Activated CD4-positive, alpha-beta T cell treated with anti-CD3 and anti-CD28 coated beads, Interleukin-2, amount 50 U/mL, for 24 hours (primary cell): Measurements from ENCODE around the gene PIK3C2G.

Experiments used
- DNase-seq, 2 donors: peaks; one replicate each; pipeline ENCODE4 v3.0.0-alpha.2; 2020; ENCODE audit warnings: low read depth in 1 of 2, low spot score in 1 of 2

Gene PIK3C2G

GRCh38 chr12:18612971-18613370 is 351.7 kb downstream of the PIK3C2G start:
- no peak for DNase-seq

DNA sequence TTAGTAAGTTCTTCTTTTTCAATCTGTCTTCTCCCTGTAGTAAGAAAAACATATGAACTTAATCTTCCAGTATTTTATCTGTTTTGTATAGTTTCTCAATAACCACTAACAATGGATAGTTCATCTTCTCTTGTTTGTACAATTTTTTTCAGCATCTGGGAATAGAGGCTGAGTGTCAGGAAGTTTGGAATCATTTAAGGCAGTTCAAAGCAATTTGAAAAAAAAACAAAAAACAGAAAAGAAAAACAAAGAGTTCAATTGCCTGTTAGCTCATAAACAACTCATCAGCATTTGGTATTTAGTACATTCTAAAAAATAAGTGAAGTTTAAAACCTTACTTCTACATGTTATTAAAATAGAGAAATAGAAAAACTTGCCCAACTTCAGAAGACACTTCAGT is 359.7 kb downstream of the PIK3C2G start:
- no peak for DNase-seq

DNA sequence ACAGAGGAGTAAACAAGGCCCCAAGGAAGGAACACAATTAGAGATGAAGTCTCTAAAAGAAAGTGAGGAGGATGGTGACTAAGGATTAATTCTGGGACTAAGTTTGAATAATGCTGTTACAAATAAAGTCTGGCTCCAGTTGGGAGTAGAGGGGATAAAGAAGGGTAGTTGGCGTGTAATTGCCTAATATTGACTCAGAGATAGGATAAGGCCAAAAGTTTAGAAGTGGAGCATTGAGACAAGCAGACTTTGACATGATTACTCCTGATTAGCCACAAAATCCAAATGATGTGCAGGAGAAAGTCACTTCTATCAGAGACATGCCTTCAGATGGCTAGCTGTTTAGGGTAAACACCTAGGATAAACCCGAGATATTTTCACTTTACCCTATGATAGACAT is 368.1 kb downstream of the PIK3C2G start:
- DNase-seq: no peak

DNA sequence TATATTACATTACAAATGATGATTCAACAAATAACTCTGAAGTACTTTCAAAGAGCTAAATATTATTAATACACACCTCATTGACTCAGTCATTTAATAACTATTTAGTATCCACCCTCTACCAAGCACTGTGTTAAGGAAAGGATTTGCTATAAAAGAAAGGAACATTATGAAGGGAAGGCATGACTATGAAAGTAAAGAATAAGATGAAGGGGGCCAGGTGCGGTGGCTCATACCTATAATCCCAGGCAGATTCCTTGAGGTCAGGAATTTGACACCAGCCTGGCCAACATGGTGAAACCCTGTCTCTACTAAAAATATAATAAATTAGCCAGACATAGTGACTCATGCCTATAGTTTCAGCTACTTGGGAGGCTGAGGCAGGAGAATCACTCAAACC is 368.6 kb downstream of the PIK3C2G start:
- DNase-seq: no peak

- no peak for DNase-seq
Observed at GRCh38 chr12:18631339-18631738, 370.0 kb downstream of the PIK3C2G start.

DNA sequence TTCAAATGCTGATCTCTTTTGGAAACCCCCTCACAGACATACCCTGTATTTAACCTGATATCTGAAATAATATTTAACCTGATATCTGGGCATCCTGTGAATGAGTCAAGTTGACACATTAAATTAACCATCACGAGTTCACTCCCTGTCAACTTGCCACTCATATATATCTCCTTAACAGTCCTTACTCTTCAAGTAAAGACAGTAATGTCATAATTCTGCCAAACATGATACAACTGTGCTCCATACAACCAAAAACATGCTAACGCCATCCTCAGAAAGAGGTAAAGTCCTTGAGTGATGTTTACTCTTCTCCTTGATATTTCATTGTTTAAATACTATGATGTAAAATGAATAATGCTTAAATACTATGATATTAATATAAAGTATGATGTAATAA is 371.5 kb downstream of the PIK3C2G start:
- no peak for DNase-seq

DNA sequence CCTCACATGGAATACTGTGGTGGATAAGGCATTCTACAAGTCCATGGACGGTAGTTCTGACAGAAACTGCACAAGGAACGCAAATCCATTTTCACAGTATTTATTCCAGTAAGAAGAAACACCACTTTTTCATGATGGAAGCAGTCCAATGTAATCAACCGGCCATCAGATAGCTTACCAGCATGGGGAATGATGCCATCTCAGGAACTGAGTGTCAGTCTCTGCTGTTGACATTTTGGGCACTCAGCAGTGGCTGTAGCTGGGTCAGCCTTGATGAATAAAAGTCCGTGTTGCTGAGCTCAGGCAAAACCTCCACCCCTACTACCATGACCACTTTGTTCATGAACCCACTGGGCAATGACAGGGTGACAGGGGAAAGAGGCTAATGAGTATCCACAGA is 373.1 kb downstream of the PIK3C2G start:
- no peak for DNase-seq

DNA sequence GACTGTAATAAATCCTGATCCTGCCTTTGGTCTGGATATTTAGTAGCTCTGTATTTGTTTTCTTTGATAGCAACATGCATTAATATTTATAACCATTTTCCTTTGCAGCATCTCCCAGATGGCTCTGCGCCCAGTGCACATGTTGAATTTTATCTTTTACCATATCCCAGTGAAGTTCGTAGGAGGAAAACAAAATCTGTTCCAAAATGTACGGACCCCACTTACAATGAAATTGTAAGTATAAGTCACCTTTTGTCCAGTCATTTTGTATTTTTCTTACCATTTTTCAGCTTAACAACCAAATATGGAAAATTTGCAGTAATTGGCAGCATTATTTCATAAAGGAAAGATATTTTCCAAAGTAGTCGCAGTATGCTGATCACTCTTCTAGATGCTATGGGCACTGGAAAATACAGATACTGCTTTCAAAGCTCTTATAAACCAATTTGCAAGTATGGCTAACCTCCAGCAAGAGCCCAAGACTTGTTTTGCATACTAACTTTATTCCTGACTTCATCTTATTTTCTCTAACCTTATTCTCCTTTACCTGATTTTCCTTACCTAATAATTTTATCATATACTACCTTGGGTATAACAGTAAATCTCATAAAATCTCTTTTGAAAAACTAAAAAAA is 379.1 kb downstream of the PIK3C2G start:
- DNase-seq: no peak

DNA sequence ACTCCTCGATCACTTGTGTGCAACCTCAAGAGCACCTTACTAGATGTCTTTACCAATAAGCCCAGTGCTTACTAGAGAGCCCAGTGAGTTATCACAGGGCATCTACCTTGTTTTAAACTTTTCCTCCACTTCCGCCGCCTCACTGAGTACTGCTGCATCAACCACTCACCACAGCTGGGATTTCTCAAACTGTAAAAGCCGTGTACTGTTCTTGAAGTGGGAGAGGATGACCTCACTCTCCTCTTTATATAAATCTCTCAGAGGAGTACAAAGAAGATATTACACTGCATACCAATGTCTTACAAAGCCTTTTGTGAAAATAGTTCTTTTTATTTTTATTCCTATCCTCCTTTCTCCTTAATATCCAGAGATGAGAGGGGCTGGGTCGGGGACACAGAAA is 382.4 kb downstream of the PIK3C2G start:
- no peak for DNase-seq

DNA sequence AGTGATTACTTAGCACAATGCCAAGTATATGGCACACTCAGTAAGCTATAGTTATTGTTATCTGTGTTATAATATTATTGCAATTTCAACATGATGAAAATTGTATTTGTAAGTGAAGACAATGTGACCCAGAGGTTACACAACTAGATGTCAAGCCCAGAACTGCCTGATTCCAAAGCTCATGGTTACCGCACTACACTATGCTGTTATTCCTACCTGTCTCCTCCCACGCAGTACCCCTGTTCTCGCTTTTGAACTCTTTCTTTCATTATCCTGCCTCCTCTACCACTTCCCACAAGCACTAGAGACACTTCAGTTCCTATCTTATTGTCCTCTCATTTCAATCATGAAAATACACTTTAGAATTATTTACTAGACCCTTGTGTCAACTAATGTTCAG is 383.2 kb downstream of the PIK3C2G start:
- no peak for DNase-seq

DNA sequence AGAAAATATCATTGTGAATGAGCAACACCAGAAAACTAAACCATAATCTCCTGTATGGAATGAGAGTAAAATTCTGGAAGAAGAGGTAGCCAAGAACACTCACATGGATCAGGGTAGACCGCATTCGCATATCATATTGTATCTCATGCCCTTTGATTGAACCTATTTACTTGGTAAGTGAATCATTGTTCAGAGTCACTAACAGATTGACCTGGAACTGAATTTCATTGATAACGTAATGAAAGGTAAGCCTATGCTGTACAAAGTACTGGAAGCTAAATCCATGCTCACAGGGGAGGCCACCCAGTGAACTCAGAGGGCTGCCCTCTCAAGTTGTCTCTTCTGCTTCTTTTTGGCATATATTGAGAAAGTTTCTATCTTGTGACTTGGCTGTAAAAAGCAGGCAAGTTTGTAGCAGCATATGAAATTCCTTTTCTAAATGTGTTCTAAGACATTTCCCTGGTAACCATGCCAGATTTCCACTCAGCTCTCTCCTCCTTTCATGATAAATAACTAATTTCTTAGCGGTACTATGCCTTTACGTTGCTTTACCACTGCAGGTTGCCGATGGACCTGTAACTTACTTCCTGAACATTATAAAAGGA is 385.1 kb downstream of the PIK3C2G start:
- no peak for DNase-seq

DNA sequence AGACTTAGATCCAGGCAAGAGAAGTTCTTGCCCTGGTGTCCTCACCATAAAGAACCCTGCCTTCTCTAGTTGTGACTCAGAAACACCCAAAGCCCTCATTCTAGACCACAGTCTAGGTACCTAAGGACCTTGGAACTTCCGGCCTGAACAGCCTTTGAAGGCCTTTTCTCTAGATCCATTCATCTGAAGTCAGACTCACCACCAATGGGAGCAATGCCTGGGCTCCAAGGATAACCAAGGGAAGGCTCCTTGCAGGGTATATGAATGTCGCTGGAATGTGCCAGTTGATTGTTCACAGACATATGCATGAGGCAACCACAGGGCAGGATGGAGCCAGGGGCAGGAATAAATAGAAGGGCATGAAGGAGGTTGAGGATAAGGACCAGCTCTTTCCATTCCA is 390.2 kb downstream of the PIK3C2G start:
- DNase-seq: no peak

- DNase-seq: no peak
Observed at GRCh38 chr12:18652596-18652995, 391.3 kb downstream of the PIK3C2G start.

- no peak for DNase-seq
Observed at GRCh38 chr12:18653465-18653864, 392.1 kb downstream of the PIK3C2G start.

DNA sequence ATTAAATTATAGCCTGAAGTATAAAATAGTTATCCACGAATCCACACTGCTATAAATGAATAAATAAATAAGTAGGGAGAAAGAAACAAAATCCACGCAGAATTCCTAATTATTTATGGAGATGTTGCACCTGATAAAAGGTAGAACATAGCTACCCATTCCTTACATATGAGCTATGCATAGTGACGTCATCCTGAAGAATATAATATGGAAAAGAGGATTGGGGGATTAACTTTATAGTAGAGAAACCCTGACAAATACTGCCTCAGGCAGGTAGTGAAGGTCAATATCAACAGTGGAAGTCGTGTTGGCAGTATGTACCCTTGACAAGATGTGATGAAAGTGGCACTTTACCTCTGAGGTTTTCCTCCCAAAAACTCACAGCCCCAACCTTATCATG is 394.0 kb downstream of the PIK3C2G start:
- DNase-seq: no peak

DNA sequence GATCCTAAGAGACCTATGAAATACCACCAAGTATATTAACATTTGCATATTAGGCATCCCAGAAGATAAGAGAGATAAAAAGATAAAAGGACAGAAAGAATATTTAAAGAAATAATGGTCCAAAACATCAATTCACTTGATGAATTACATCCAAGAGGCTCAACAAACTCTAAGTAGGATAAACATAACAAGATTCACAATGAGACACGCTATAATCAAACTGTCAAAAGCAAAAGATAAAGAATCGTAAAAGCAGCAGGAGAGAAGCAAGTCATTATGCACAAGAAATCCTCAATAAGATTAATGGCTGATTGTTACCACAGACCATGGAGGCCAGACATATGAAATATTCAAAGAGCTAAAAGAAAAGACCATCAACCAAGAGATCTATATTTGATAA is 396.9 kb downstream of the PIK3C2G start:
- no peak for DNase-seq

DNA sequence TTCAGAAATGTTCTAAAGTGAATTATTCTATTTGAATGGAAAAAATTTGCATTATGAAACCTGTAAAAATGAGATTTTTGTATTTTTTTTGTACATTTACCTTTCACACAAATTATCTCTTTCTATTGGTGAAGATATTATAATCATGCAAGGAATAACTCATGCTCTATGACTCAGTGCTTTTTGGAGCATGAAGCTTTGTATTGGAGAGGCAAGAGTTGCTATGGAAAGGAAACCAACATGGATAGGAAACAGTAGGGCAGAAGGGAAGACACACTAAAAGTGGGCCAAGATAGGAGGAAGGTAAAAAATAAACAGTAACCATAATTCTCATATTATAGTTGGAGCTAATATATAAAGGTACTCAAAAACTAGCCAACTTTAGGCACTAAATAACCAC is 397.5 kb downstream of the PIK3C2G start:
- DNase-seq: no peak

DNA sequence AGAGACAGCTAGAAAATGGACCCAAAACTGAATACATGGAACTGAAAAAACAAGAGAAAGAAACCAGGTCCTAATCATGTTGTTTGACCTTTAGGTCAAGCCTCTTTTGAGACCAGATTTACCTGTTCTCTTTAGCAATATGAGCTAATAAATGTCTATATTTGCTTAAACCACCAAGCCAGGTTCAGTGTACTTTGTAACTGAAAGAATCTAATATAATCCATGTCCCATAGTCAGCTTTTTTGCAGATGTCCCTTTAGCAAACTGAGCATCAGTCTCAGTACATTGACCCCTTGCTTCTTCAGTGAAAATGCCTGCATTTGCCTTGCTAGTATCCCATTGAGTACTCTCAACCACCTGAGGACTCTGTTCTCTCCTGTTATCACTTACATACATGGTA is 414.8 kb downstream of the PIK3C2G start:
- no peak for DNase-seq

DNA sequence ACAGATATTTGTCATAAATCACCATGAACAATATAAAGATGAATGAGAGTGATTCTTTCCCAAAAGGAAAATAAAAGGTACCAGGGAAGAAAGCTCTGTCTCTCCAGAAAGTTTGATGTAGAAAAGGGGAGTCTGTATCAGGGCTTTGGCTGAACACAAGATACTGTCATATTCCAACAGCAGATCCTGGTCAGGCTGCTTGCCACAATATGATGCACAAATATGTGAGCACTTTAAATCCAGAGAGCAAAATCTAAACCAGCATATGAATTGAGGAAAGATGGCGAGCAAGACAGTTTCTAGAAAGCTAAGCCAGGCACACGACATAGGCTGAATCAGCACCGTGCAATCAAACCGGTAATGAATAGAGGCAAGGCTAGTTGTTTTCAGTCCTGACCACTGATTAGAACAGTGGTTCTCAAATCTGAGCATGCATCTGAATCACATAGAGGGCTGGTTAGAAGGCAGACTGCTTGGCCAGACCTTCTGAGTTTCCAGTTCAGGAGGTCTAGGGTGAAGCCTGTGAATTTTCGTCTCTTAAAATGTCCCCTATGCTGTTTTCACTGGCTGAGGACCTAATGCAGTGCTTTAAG is 415.8 kb downstream of the PIK3C2G start:
- no peak for DNase-seq

- no peak for DNase-seq
Observed at GRCh38 chr12:18681818-18682217, 420.5 kb downstream of the PIK3C2G start.

DNA sequence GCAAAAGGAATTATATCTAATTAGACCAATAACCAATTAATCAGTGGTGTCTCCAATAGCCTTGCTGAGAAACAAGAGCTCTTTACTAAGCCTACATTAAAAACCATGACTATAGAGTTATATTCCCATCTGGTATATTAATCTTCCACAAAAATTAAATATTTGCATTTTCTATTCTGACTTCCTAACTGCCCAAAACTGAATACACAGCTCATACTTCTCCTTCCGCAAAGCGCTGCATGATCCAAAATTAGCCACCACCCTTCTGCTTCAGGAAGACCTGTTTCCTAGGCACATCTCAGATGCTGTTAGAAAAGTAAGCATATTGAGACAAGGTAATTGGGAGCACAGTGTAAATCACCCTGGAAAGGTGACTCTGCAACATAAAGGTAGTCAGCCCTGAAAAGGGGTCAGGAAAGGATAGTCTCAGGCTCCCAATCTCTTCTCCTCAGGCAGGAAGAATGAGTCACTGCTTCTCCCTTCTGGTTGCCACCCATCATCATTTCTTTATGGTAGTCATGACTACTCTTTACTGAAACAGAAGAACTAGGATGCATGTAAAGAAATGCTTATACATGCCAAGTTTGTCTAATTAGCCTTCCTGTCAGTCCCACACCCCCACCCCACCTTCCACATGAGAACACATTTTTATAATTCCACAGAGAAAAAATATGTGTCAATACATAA is 422.2 kb downstream of the PIK3C2G start:
- DNase-seq: no peak

DNA sequence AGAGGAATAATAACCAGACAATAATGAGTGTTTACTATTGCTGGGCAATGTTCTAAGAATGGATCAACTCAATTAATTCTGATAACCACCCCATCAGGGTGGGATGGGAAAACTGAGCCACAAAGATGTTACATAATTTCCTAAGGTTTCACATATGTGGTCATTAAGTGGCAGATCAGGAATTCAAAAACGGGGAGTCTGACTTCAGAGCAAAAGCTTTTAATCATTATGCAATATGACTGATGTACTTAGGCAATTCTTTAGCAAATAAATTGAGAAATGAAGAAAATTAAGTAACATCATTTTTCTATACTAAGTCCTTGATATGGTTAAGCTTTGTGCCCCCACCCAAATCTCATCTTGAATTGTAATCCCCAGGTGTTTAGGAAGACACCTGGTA is 423.1 kb downstream of the PIK3C2G start:
- DNase-seq: no peak
